ENCODE results near the gene CDC73.

The CDC73 gene

DNA sequence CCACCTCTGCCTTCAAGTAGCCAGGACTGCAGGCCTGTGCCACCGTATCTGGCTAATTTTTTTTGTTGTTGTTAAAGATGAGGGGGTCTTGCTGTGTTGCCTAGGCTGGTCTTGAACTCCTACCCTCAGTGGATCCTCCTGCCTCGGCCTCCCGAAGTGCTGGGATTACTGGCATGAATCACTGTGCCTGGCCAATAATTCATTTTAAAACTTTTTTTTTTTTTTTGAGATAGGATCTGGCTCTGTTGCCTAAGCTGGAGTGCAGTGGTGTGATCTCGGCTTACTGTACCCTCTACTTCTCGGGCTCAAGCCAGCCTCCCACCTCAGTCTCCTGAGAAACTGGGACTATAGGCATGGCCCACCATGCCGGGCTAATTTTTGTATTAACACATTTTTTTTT is 3.5 kb downstream of the CDC73 start:
- Histone ChIP-seq H3K4me2 (ENCODE audit: low read depth, low read length) (no peak overlapping the region), H3K27me3 (replicated peaks; ENCODE audit: insufficient read depth, low read length) (no peaks in the 10 kb centered on the region), H3K4me3 (ENCODE audit: low read length) (no peak overlapping the region), H3K4me1 (ENCODE audit: low read length) (peaks cover 15% of the 10 kb centered on the region; the same call in 1 of the 2 replicates), H3K9ac (ENCODE audit: low read length) (no peak overlapping the region), H3K9me3 (replicated peaks; ENCODE audit: insufficient read depth, low read length) (no peaks in the 10 kb centered on the region), H3K27ac (ENCODE audit: low read length) (no peak overlapping the region), H3K9me2 (replicated peaks; ENCODE audit: insufficient read depth, low read length) (no peaks in the 10 kb centered on the region), H4K20me1 (ENCODE audit: insufficient read depth, low read length) (peaks cover 5% of the 10 kb centered on the region; the same call in 1 of the 2 replicates), H2AFZ (ENCODE audit: low read length) (no peak overlapping the region), H3K79me2 (ENCODE audit: low read length) (peaks cover 75% of the 10 kb centered on the region), H3K36me3 (replicated peaks; ENCODE audit: insufficient read depth, low read length) (peaks cover 4% of the 10 kb centered on the region; the same call in 1 of the 2 replicates), H3F3A (ENCODE audit: insufficient read depth, low read length) (peaks cover 18% of the 10 kb centered on the region)
- TF ChIP-seq EZH2phosphoT487 (IDR thresholded peaks at IDR 0.05; ENCODE audit: low read length), result no peak
- TF ChIP-seq EZH2 (optimal IDR thresholded peaks at IDR 0.05; ENCODE audit: low read depth, low read length), result no peak
- TF ChIP-seq, protein P1, sequence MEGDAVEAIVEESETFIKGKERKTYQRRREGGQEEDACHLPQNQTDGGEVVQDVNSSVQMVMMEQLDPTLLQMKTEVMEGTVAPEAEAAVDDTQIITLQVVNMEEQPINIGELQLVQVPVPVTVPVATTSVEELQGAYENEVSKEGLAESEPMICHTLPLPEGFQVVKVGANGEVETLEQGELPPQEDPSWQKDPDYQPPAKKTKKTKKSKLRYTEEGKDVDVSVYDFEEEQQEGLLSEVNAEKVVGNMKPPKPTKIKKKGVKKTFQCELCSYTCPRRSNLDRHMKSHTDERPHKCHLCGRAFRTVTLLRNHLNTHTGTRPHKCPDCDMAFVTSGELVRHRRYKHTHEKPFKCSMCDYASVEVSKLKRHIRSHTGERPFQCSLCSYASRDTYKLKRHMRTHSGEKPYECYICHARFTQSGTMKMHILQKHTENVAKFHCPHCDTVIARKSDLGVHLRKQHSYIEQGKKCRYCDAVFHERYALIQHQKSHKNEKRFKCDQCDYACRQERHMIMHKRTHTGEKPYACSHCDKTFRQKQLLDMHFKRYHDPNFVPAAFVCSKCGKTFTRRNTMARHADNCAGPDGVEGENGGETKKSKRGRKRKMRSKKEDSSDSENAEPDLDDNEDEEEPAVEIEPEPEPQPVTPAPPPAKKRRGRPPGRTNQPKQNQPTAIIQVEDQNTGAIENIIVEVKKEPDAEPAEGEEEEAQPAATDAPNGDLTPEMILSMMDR (IDR thresholded peaks at IDR 0.05; ENCODE audit: low read length), result no peak
- DNase-seq, result no peak

DNA sequence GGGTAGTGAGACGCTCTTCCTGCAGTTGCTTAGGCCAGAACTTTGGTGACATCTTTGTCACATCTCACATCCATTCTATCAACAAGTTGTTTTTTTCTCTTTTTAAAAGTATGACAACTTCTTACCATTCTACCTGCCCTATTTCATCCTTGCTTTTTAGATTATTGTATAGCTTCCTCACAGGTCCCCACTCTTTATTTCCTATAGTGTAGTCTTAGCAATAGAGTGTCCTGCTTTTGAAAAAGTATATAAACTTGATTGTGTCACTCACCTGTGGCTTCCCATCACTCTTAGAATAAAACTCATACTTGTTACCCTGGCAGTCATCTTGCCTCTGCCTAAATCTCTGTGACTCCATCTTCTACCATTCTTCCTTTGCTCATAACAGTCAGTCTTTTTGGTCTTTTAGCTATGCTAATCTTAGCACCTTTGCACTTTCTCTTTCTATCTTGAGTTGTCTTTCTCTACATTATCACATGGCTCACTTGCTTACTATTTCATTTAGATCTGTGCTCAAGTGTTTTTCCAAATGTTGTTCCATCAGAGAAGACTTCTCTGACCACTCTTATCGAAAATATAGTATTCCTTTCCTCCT is 9.5 kb downstream of the CDC73 start:
- peaks cover 20% of the 10 kb centered on the region; the same call in 1 of the 2 replicates for H3K36me3 ChIP-seq (replicated peaks; ENCODE audit: insufficient read depth, low read length)
- H3K4me3 ChIP-seq (ENCODE audit: low read length), result no peak overlapping the region
- no peaks in the 10 kb centered on the region for H3K9me3 ChIP-seq (replicated peaks; ENCODE audit: insufficient read depth, low read length)
- H3F3A ChIP-seq (ENCODE audit: insufficient read depth, low read length), result no peaks in the 10 kb centered on the region
- DNase-seq, result no peak
- peaks cover 19% of the 10 kb centered on the region for H3K4me1 ChIP-seq (ENCODE audit: low read length)
- no peak overlapping the region for H3K9ac ChIP-seq (ENCODE audit: low read length)
- H2AFZ ChIP-seq (ENCODE audit: low read length), result no peak overlapping the region
- H3K27me3 ChIP-seq (replicated peaks; ENCODE audit: insufficient read depth, low read length), result no peaks in the 10 kb centered on the region
- H3K27ac ChIP-seq (ENCODE audit: low read length), result no peak overlapping the region
- TF ChIP-seq EZH2phosphoT487 (IDR thresholded peaks at IDR 0.05; ENCODE audit: low read length) (no peak), EZH2 (optimal IDR thresholded peaks at IDR 0.05; ENCODE audit: low read depth, low read length) (no peak)
- TF ChIP-seq, protein P1 (IDR thresholded peaks at IDR 0.05; ENCODE audit: low read length), result no peak
- H3K79me2 ChIP-seq (ENCODE audit: low read length), result peaks cover 84% of the 10 kb centered on the region
- no peaks in the 10 kb centered on the region for H3K9me2 ChIP-seq (replicated peaks; ENCODE audit: insufficient read depth, low read length)
- no peaks in the 10 kb centered on the region; the same call in 1 of the 2 replicates for H4K20me1 ChIP-seq (ENCODE audit: insufficient read depth, low read length)
- H3K4me2 ChIP-seq (ENCODE audit: low read depth, low read length), result no peak overlapping the region

DNA sequence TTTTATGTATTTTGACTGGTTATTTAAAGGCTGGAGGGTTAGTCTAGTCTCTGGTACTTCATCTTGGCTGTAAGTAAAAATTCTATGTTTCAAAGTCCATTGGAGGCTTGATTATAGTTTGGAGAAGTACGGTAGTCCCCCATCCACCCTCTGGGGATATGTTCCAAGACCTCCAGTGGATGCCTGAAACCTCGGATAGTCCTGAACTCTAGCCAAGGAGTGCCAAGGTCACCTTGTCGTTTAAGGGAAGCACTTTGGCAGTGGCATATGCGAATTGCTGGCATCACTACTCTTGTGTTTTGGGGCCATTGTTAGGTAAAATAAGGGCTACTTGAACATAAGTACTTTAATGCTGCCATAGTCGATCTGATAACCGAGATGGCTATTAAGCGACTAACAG is 18.4 kb downstream of the CDC73 start:
- Histone ChIP-seq H3K9me2 (replicated peaks; ENCODE audit: insufficient read depth, low read length) (no peaks in the 10 kb centered on the region), H3K4me3 (ENCODE audit: low read length) (no peak overlapping the region), H3K27ac (ENCODE audit: low read length) (no peak overlapping the region), H3F3A (ENCODE audit: insufficient read depth, low read length) (0 out of 2 replicates have a peak, but pooled peaks cover 3% of the 10 kb centered on the region), H2AFZ (ENCODE audit: low read length) (no peak overlapping the region), H3K4me1 (ENCODE audit: low read length) (0 out of 2 replicates have a peak, but pooled peaks cover 8% of the 10 kb centered on the region), H3K36me3 (replicated peaks; ENCODE audit: insufficient read depth, low read length) (peaks cover 32% of the 10 kb centered on the region), H3K9me3 (replicated peaks; ENCODE audit: insufficient read depth, low read length) (no peaks in the 10 kb centered on the region), H3K4me2 (ENCODE audit: low read depth, low read length) (no peak overlapping the region), H3K9ac (ENCODE audit: low read length) (no peak overlapping the region), H3K27me3 (replicated peaks; ENCODE audit: insufficient read depth, low read length) (no peaks in the 10 kb centered on the region), H3K79me2 (ENCODE audit: low read length) (peaks cover 80% of the 10 kb centered on the region), H4K20me1 (ENCODE audit: insufficient read depth, low read length) (no peaks in the 10 kb centered on the region; the same call in 1 of the 2 replicates)
- no peak for DNase-seq
- TF ChIP-seq EZH2 (optimal IDR thresholded peaks at IDR 0.05; ENCODE audit: low read depth, low read length) (no peak), EZH2phosphoT487 (IDR thresholded peaks at IDR 0.05; ENCODE audit: low read length) (no peak)
- TF ChIP-seq, protein P1 (IDR thresholded peaks at IDR 0.05; ENCODE audit: low read length), result no peak

All from MM.1S (cell line).